Caki2 (cell line): ENCODE data around the gene COL20A1. TPM values are rescaled to one million over a fixed set of nuclear protein-coding genes. Genes with fewer than 3 reads are reported as not detected.

ENCODE experiments used
- DNase-seq: peaks from one replicate; pipeline ENCODE4 v3.0.0-alpha.2; 2015; ENCODE audit warnings: low read depth
- in situ Hi-C: cut with HindIII; loops from 2 replicates; pipeline ENCODE4 v1.10.0; 2016; ENCODE audit warnings: low sequenced_read_pairs, low pct_unique_long_range_greater_than_20kb, mixed read lengths
- total RNA-seq: library from RNA; depleted of rRNA; stranded (reverse); fragments of >200 nt; shearing (Covaris generic); gene quantifications from 2 replicates; pipeline ENCODE4 v1.2.3, GENCODE V29; 2014; ENCODE audit warnings: low replicate concordance; rRNA removed

The COL20A1 gene
- total RNA-seq, 1 experiment from 2014 or later = 0.14 TPM

DNA sequence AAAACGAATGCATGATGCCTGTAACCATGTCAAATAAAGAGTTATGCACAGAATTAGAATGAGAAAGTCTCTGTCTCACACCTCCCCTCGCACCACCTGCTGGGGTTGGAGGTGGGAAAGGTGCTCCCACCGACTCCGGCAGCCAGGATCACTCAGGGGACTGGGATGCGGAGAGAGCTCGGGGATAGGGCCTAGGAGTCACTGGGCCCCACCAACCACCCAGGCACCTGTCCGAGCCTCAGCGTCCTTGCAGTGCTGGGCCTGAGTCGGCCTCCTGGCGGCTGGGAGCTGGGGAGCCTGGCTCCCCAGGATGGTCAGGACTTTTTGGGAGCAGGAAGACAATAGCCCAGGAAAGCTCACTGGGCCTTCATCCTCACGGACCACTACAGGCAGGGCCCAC is 90.6 kb downstream of the COL20A1 start:
- DNase-seq = no peak
- in situ Hi-C loops = loop anchor here (25.0 kb wide), 1 partner anchor 96 kb away; the partner anchor contains the start of gene COL20A1

DNA sequence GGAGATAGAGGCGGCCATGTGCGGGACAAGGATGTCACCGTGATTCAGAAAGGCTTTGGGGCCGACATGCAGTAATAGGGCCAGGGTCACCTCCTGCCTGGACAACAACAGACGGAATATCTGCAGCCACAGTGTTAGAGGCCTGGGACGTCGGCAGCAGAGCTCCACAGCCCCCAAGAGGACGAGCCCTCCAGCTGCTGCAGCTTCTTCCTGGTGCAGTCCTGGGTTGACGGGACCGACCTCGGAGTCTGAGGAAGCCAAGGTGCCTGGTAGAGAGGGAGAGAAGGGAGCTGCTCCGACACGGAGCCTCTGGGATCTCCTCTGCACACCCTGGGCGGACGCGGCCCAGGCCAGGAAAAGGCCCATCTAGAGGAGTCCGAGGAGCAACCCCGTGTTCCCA is 91.3 kb downstream of the COL20A1 start:
- DNase-seq = no peak
- in situ Hi-C loops = loop anchor here (25.0 kb wide), 1 partner anchor 97 kb away; the partner anchor contains the start of gene COL20A1

Other genes starting within 250 kb of the COL20A1 start
- 20.0 and 26.9 TPM in 2 replicates for gene YTHDF1, start 77.1 kb upstream of the COL20A1 start, total RNA-seq
- gene BIRC7, start 57.3 kb upstream of the COL20A1 start, total RNA-seq = not detected in 2 replicates
- 2.9 and 5.0 TPM in 2 replicates for gene NKAIN4, start 38.7 kb upstream of the COL20A1 start, total RNA-seq
- 139 and 172 TPM in 2 replicates for gene ARFGAP1, start 20.4 kb upstream of the COL20A1 start, total RNA-seq
- gene CHRNA4, start 68.2 kb downstream of the COL20A1 start, total RNA-seq = not detected in 2 replicates
- gene KCNQ2, start 179.5 kb downstream of the COL20A1 start, total RNA-seq = 10.0 TPM in 1 of 2 replicates, not detected in the other
- 249 and 281 TPM in 2 replicates for gene EEF1A2, start 205.9 kb downstream of the COL20A1 start, total RNA-seq
- gene PPDPF, start 227.6 kb downstream of the COL20A1 start, total RNA-seq = 35.9 and 103 TPM in 2 replicates
- gene PTK6, start 244.2 kb downstream of the COL20A1 start, total RNA-seq = 3.2 and 4.4 TPM in 2 replicates